Stimulated activated CD8-positive, alpha-beta memory T cell treated with anti-CD3 and anti-CD28 coated beads, Interleukin-7, amount 100 ng/mL, for 24 hours (primary cell): ENCODE results near the gene PSPH.

ENCODE experiments used
- DNase-seq: peaks from one replicate; pipeline ENCODE4 v3.0.0-alpha.2; 2020; ENCODE audit warnings: low read depth

Gene PSPH

GRCh38 chr7:56003749-56004148, 47.5 kb downstream of the PSPH start:
- DNase-seq = no peak

- no peak for DNase-seq
Measured at GRCh38 chr7:55996856-55997500, 54.3 kb downstream of the PSPH start.

GRCh38 chr7:55992346-55992745, 58.9 kb downstream of the PSPH start:
- DNase-seq = no peak

GRCh38 chr7:55983537-55983936, 67.7 kb downstream of the PSPH start:
- DNase-seq = no peak

GRCh38 chr7:55980266-55980665, 71.0 kb downstream of the PSPH start:
- DNase-seq = no peak

GRCh38 chr7:55977831-55978230, 73.4 kb downstream of the PSPH start:
- DNase-seq = no peak

GRCh38 chr7:55975988-55976633, 75.1 kb downstream of the PSPH start:
- no peak for DNase-seq

GRCh38 chr7:55973747-55974250, 77.4 kb downstream of the PSPH start:
- no peak for DNase-seq

- no peak for DNase-seq
Measured at GRCh38 chr7:55970978-55971377, 80.3 kb downstream of the PSPH start.

GRCh38 chr7:55970561-55970960, 80.7 kb downstream of the PSPH start:
- no peak for DNase-seq

- DNase-seq = no peak
Measured at GRCh38 chr7:55969391-55969790, 81.9 kb downstream of the PSPH start.

GRCh38 chr7:55966851-55967250, 84.4 kb downstream of the PSPH start:
- DNase-seq = no peak

GRCh38 chr7:55965805-55966421, 85.3 kb downstream of the PSPH start:
- DNase-seq = no peak

GRCh38 chr7:55965100-55965470, 86.2 kb downstream of the PSPH start:
- no peak for DNase-seq

GRCh38 chr7:55964261-55965099, 86.8 kb downstream of the PSPH start, which contains the start of gene NIPSNAP2:
TSS of gene NIPSNAP2 (plus strand) at chr7:55964585. CDS start at chr7:55964610, 25 bp downstream.
- DNase-seq = peak; percentile 29

GRCh38 chr7:55963584-55964168, 87.6 kb downstream of the PSPH start:
- DNase-seq = no peak

- DNase-seq = no peak
Measured at GRCh38 chr7:55962014-55962413, 89.2 kb downstream of the PSPH start.
